HG03045 (cell line): ENCODE results near the gene TMEM202.
"Not testable (repeated sequence)": the region's sequence is repeated elsewhere in the genome, so short reads cannot be mapped to it uniquely, and the experiment has no call there.

Experiments
- ATAC-seq: cut with Tn5 transposase; IDR thresholded peaks from one replicate; pipeline ENCODE4 v1.9.1; 2021; ENCODE audit warnings: mild to moderate bottlenecking, moderate library complexity; ENCODE audit not compliant: unreplicated experiment

TMEM202 gene

DNA sequence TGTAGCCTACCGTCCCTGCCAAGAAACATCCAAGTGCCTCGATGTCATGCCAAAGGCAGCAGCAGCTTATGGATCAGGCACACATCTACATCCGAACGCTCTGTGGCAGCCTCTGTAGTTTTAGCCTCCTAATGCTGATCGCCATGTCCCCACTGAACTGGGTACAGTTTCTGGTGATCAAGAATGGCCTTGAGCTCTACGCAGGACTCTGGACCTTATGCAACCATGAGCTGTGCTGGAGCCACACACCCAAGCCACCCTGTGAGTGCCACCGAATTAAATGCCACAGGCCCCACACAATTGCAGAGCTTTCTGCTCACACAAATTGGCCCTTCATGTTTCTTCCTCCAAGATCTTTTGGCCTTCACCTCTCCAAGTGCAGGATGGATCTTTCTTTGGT is 543 bp downstream of the TMEM202 start:
- ATAC-seq = no peak

DNA sequence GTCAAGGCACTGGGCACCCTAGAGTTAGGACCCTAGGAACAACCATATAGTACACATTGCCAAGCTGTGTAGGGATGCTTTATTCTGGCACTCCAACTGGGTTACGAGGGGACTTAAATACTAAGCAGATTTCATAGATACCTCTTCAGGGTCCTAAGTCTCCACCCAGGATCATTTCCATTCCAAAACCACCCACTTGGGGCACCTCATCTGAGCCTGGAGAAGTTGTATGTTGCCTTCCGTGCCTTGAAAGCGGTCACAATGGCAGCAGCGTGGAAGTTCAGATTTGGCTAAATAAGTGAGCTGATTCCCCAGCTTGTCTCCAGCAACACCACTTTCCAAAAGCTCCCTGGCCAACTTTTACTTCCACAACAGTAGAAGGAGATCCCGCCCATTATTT is 4.6 kb downstream of the TMEM202 start:
- ATAC-seq = no peak

DNA sequence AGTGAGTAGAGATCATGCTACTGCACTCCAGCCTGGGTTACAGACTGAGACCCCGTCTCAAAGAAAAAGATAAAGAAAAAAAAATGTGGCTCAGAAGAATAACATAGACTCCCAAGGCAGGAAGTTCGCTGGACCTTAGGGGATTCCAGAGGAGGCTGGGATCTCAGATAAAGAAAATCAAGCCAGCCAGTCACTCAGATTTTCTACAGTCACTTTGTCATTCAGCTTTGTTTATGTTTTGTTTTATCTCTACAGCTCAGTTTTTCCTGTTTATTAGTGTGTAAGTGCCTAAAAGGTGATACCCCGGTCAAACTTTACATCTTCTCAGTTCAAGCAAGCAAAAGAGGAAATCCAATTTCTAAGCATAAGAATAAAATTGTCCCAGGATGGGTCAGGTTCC is 6.3 kb downstream of the TMEM202 start:
- ATAC-seq = no peak

DNA sequence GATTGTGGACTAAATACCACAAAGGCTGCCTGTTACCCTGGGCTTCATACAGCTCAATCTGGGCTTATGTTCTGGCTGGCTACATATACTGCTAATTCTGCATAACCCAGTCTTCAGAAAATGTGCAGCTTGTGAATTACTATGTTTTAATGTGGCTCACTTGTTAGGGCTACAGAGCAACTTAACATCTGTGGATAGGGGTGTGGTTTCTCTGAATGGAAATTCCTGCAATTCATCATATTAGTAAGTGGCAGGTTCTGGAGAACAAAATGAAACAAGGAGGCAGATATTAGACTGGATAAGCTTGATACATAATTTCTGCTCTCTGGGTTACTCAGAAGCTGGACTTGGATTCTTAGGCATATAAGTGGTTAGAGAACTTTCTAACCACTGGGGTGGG is 6.7 kb downstream of the TMEM202 start:
- ATAC-seq = no peak

DNA sequence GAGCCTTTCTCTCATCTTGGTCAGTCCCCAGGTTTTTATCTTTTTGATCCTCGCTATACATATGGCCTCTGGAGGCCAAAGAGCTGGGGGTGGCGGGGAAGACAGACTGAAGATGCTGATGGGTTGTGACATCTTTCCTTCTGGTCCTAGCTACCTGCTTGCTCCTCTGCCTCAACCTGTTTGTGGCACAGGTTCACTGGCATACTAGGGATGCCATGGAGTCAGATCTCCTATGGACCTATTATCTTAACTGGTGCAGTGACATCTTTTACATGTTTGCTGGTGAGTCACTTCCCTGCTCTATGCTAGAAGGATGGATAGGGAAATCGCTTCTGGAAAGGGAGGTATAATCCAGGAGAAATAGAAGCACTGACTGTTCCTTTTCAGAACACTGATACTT is 8.8 kb downstream of the TMEM202 start:
- ATAC-seq = no peak

DNA sequence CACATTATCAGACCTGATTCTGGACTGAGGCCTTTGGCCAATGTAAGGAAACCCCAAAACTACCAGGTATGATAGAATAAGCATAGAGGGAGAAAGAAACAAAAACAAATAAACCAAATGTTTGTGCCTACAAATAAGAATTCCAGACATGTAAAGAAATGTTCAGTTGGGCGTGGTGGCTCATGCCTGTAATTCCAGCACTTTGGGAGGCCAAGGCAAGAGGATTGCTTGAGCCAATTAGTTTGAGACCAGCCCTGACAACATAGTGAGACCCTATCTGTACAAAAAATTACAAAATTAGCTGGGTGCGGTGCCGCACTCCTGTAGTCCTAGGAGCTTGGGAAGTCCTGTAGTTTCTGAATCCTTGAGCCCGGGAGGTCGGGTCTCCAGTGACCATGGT is 13.0 kb downstream of the TMEM202 start:
- no peak for ATAC-seq

DNA sequence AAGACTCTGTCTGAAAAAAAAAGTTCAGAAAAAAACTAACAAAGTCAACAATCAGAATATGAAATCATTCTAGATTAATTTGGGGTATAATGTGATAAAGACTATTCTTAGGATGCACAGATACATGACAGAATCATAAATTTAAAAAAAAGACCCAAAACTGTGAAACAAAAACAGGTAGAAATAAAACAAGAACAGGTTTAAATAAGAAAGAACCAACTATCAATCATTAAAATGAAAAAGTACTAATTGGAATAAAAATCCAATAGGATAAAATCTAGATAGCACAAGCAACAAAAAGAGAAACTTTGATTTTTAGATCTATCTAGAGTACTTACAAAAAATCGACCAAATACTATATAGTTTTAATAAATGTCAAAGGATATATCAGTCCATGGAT is 13.4 kb downstream of the TMEM202 start:
- no peak for ATAC-seq

DNA sequence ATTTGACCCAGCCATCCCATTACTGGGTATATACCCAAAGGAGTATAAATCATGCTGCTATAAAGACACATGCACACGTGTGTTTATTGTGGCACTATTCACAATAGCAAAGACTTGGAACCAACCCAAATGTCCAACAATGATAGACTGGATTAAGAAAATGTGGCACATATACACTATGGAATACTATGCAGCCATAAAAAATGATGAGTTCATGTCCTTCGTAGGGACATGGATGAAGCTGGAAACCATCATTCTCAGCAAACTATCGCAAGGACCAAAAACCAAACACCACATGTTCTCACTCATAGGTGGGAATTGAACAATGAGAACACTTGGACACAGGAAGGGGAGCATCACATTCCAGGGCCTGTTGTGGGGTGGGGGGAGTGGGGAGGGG is 15.2 kb downstream of the TMEM202 start:
- ATAC-seq = not testable (repeated sequence)

DNA sequence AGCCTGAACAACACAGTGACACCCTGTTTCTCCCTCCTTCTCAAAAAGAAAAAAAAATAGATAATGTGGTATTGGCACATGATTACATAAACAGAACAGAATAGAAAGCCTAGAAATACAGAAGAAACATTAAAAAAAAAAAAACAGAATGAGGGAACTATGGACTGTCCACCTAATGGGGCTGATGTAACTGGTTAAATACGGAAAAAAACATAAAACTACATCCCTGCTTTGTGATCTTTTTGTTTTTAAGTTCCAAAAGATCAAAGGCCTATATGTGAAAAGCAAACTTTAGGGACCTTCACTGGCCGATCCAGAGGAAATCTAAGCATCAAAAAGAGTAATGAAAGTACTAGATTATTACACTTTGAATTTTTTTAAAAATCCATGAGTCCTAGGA is 17.2 kb downstream of the TMEM202 start:
- no peak for ATAC-seq

DNA sequence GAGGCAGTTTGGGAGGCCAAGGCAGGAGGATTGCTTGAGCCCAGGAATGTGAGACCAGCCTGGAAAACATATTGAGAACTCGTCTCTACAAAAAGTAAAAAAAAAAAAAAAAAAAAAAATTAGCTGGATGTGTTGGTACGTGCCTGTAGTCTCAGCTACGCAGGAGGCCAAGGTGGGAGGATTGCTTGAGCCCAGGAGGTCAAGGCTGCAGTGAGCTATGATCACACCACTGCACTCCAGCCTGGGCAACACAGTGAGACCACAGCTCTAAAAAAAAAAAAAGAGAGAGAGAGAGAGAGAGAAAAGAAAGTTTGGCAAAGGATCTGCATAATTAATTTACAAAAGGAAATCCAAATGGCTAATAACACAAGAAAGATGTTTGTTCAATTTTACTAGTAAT is 21.7 kb downstream of the TMEM202 start:
- ATAC-seq = not testable (repeated sequence)

DNA sequence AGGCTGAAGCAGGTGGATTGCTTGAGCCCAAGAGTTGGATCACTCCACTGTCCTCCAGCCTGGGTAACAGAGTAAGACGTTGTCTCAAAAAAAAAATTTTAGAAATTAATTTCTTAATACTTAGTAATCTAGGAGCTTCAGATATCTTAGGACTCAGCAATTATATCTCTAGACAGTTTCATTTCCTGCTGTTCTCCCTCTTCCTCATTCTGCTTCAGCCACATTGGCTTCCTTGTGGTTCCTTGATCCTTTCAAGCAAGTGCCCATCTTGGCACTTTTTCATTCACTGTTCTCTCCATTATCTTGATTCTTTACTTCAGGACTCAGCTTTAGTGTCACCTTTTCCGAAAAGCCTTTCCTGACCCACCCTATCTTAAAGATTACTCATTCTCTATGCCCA is 22.5 kb downstream of the TMEM202 start:
- no peak for ATAC-seq

DNA sequence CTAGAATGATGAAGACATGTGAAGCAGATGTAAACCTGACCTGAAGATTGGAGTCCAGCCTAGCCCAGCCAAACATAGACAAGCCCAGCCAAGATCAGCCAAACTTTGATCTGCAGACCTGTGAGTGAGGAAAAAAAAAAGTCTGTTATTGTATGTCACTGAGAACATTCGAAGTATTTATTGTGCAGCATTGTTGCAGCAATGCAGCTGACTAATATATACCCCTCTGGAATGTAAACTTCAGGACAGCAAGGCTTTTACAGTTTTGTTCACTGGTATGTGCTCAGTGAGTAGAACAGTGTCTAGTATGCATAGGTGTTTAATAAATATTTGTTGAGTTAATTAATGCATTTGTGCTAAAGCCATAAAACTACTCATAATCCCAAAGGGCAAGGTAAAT is 23.4 kb downstream of the TMEM202 start:
- ATAC-seq = no peak

DNA sequence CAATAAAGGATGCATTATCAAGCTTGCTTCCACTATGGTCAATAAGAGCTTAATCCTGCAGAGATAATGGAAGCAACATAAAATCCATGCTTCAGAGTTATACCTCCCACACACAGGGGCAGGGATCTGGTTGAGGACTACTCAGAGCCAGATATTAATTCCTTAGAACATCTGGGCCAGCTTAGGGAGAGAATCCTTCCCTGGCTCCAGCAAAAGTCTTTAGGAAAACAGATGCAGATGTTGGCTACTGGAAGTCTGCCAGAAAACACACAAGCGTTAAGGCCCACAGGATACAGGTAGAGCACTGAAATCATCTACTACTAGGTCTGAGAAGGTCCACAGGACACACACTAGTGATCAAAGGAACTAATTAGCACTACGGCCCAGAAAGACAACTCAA is 25.2 kb downstream of the TMEM202 start:
- no peak for ATAC-seq

DNA sequence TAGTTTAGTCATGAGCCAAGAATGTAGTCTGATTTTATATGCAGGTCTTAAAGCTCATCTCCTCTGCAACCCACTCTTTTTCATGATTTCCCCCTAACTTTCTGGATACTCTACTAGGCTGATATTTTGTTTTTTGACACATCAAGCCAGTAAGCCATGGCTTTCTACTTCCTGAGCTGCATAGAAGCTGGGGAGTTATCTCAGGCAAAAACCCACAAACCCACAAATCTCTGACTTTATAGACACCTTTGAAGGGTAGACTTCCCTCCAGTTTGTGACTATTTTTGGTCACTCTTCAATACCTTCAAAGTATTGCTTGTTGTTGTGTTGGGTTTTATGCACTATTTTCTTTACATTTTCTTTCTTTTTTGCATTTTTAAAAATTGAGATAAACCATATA is 28.6 kb downstream of the TMEM202 start:
- ATAC-seq = no peak

DNA sequence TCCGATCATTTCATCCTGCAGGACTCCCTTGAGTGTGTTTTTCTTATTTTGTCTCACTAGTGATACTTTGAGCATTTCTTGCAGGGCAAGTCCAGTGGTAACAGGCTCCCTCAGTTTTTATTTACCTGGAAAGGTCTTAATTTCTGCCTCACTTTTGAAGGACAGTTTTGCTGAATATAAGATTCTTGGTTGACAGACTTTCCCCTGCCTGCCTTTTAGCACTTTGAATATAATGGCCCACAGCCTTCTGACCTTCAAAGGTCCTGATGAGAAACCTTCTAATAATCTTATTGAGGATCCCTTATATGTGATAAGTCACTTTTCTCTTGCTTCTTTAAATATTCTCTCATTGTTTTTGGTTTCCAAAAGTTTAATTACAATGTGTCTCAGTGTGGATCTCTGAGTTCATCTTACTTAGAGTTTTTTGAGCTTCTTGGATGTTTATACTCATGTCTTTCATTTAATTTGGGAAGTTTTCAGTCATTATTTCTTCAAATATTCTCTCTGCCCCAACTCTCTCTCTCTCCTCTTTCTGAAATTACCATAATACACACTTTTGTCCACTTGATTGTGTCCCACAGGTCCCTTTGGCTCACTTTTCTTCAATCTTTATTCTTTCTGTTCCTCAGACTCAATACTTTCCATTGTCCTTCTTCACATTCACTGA is 39.7 kb downstream of the TMEM202 start:
- no peak for ATAC-seq

DNA sequence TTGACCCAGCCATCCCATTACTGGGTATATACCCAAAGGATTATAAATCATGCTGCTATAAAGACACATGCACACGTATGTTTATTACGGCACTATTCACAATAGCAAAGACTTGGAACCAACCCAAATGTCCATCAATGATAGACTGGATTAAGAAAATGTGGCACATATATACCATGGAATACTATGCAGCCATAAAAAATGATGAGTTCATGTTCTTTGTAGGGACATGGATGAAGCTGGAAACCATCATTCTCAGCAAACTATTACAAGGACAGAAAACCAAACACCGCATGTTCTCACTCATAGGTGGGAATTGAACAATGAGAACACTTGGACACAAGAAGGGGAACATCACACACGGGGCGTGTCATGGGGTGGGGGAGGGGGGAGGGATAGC is 44.7 kb downstream of the TMEM202 start:
- not testable (repeated sequence) for ATAC-seq

DNA sequence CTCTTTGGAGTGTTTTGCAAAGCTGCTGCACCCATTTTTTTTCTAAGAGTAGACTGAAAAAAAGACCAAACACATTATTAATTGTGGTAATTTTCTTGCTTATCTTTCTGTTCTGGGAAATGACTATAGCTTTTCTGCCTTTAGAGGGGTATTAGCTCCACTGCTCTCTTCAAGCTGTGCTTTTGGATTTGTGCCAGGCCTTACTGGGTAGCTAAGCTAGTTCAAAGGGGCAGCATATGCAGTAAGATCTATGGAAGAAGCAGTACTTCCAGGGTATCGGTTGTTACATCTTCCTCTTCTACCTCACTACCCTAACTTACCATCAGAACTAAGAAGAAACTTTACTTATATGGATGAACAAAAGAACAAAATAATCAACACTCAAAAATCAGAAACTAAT is 47.3 kb downstream of the TMEM202 start:
- no peak for ATAC-seq

DNA sequence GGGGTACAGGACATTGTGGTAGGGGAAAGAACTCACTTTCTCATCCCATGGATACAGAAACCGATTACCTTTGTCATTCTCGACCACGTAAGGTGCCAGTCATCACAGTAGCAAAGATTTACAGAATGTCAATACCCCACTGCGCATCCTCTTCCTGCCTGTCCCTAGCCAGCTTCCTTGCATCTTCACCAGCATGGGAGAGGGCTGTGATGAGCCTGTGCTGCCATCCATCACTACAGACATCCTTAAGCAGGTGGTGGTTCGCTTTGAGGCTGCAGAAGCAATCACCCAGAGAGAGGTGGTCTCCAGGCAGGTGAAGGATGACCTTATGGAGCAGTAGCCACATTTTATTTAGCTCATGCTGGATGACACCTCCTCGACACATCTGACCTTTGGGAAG is 52.7 kb downstream of the TMEM202 start:
- no peak for ATAC-seq

DNA sequence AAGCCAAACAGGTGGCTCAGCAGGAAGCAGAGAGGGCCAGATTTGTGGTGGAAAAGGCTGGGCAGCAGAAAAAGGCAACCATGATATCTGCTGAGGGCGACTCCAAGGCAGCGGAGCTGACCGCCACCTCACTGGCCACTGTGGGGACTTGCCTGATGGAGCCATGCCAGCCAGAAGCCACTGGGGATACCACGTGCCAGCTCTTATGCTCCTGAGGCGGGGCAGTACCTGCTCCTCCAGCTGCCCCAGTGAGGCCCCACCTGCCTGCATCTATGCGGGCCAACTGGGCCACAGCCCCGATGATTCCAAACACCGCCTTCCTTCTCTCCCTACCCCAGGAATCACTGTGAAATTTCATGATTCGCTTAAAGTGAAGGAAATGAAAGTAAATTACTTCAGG is 53.1 kb downstream of the TMEM202 start:
- ATAC-seq = no peak

DNA sequence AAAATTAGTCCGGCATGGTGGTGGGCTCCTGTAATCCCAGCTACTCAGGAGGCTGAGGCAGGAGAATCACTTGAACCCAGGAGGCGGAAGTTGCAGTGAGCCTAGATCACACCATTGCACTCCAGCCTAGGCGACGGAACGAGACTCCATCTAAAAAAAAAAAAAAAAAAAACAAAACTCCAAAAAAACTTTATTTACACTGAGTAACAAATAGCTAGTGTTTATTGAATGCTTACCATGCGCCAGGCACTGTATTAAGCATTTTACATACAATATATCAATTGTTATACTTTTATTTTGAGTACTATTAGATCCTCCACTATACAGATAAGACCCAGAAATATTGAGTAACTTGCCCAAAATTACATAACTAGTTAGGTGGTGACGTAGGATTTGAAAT is 58.6 kb downstream of the TMEM202 start:
- ATAC-seq = no peak
